HCT116 (cell line): ENCODE data around the gene ACTBL2.

Source experiments
- CTCF ChIP-seq, 3 experiments: fragments of 200-600 bp in 1 of 3; sonication (generic) in 1 of 3; IDR thresholded peaks in 2 of 3; conservative IDR thresholded peaks in 1 of 3; 2 replicates each; pipeline ENCODE4 v1.5.1; 2012 to 2017; ENCODE audit warnings: low read depth in 2 of 3, low read length in 2 of 3, antibody characterized with exemption in 1 of 3, borderline replicate concordance in 1 of 3, control low read depth in 1 of 3, mild to moderate bottlenecking in 1 of 3, mixed read lengths in 1 of 3, mixed run types in 1 of 3, moderate library complexity in 1 of 3; ENCODE audit not compliant: insufficient read depth in 1 of 3
- EGR1 ChIP-seq: IDR thresholded peaks from 2 replicates; pipeline ENCODE4 v1.6.1; 2012; ENCODE audit warnings: low read depth
- EZH2 ChIP-seq: fragments of 200-600 bp; sonication (generic); IDR thresholded peaks from 2 replicates; pipeline ENCODE4 v1.6.1; 2017; ENCODE audit warnings: antibody characterized with exemption, mixed run types
- EZH2phosphoT487 ChIP-seq: fragments of 200-600 bp; IDR thresholded peaks from 2 replicates; pipeline ENCODE4 v1.6.1; 2018; ENCODE audit warnings: antibody characterized with exemption, borderline replicate concordance
- MAX ChIP-seq: IDR thresholded peaks from 2 replicates; pipeline ENCODE4 v1.6.1; 2012
- POLR2A ChIP-seq: IDR thresholded peaks from 2 replicates; pipeline ENCODE4 v1.7.0; 2011; ENCODE audit warnings: borderline replicate concordance; ENCODE audit not compliant: insufficient read depth, insufficient read length; ENCODE audit errors: extremely low read depth
- SIN3A ChIP-seq: IDR thresholded peaks from 2 replicates; pipeline ENCODE4 v1.6.1; 2012; ENCODE audit warnings: low read depth
- SRF ChIP-seq: IDR thresholded peaks from 2 replicates; pipeline ENCODE4 v1.6.1; 2012; ENCODE audit warnings: low read depth
- ZBTB33 ChIP-seq: IDR thresholded peaks from 2 replicates; pipeline ENCODE4 v1.6.1; 2011; ENCODE audit warnings: mild to moderate bottlenecking, low read length, moderate library complexity; ENCODE audit not compliant: insufficient replicate concordance; ENCODE audit errors: extremely low read depth
- ZNF274 ChIP-seq: fragments of 200-500 bp; sonication (Bioruptor generic); IDR thresholded peaks from 2 replicates; pipeline ENCODE4 v1.6.1; 2014; ENCODE audit warnings: mild to moderate bottlenecking, low read depth, low read length, inconsistent platforms
- TF ChIP-seq, protein P1 (sequence below): IDR thresholded peaks from 2 replicates; pipeline ENCODE4 v1.6.1; 2012; ENCODE audit warnings: low read depth

- no peak for TF ChIP-seq SIN3A
- no peak for TF ChIP-seq CTCF (IDR thresholded peaks at IDR 0.05 in 2 of 3, conservative IDR thresholded peaks at IDR 0.05 in 1 of 3; ENCODE audit: borderline replicate concordance in 1 of 3, insufficient read depth in 1 of 3, low read depth in 2 of 3, low read length in 2 of 3)
- no peak for TF ChIP-seq MAX
- no peak for TF ChIP-seq POLR2A
- no peak for TF ChIP-seq ZBTB33
- TF ChIP-seq EZH2phosphoT487, result no peak
- TF ChIP-seq EZH2, result no peak
- TF ChIP-seq ZNF274, result no peak
- no peak for TF ChIP-seq EGR1
- TF ChIP-seq, protein P1, sequence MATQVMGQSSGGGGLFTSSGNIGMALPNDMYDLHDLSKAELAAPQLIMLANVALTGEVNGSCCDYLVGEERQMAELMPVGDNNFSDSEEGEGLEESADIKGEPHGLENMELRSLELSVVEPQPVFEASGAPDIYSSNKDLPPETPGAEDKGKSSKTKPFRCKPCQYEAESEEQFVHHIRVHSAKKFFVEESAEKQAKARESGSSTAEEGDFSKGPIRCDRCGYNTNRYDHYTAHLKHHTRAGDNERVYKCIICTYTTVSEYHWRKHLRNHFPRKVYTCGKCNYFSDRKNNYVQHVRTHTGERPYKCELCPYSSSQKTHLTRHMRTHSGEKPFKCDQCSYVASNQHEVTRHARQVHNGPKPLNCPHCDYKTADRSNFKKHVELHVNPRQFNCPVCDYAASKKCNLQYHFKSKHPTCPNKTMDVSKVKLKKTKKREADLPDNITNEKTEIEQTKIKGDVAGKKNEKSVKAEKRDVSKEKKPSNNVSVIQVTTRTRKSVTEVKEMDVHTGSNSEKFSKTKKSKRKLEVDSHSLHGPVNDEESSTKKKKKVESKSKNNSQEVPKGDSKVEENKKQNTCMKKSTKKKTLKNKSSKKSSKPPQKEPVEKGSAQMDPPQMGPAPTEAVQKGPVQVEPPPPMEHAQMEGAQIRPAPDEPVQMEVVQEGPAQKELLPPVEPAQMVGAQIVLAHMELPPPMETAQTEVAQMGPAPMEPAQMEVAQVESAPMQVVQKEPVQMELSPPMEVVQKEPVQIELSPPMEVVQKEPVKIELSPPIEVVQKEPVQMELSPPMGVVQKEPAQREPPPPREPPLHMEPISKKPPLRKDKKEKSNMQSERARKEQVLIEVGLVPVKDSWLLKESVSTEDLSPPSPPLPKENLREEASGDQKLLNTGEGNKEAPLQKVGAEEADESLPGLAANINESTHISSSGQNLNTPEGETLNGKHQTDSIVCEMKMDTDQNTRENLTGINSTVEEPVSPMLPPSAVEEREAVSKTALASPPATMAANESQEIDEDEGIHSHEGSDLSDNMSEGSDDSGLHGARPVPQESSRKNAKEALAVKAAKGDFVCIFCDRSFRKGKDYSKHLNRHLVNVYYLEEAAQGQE, result no peak
- TF ChIP-seq SRF, result no peak
Measured at GRCh38 chr5:57488215-57488955, 5.8 kb upstream of the ACTBL2 start.
